HG03060 (cell line): ENCODE measurements around the gene SDK2.

Source experiments
- ATAC-seq: cut with Tn5 transposase; IDR thresholded peaks from one replicate; pipeline ENCODE4 v1.9.1; 2021; ENCODE audit warnings: low read depth, moderate number of reproducible peaks; ENCODE audit not compliant: unreplicated experiment

The SDK2 gene

DNA sequence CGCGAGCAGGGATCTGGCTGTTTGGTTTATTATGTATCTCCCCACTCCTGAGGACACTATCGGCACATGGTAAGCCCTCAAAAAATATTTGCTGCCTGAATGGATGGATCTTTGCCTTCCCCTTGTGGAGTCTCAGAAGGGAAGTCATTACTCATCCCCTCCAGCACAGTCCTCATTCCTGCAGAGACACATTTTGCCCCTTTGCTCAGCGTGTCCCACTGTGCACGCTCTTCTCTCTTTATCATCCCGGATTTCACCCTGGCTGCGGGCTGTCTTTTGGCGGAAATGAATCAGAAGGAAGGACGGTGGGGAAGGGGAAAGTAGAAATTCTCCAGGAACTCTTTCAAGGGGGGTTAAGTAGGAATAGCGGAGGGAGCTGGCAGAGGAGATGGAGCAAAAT, 207.3 kb downstream of the SDK2 start:
- ATAC-seq, result no peak

DNA sequence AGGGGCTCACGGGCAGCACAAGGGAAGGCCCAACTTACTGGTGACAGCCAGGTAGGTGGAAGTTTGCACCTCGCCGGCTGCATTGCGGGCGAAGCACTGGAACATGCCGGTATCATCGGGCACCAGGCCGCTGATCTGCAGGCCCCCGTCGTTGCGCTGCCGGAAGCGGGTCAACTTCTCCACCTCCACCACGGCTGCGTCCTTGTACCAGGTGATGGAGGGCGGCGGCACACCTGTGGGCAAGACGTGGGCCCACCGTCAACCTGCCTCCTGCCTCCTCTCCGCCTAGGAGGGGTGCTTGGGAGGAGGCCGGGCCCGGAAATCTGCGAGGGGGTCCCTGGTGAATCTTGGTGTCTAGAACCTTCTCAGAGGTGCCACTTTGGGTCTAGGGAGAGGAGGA, 208.8 kb downstream of the SDK2 start:
- ATAC-seq, result no peak

DNA sequence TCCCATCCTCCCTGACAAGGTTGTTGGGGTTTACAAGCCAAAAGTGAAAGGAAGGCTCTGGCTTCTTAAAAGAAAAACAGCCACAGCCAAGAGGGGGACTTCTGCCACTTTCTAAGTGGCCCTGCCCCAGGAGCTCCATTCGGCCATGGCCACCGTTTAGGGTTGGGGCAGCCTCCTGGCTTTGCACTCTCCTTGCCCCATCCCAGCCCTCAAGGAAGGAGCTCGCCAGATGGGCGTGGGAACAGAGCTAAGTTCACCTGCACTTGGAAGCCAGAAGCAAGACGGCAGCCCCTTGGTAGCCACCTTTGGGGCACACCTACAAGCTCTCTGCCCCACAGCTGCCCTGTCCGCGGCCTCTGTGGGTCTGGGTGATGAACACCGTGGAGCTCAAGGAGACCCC, 210.1 kb downstream of the SDK2 start:
- ATAC-seq, result no peak

- no peak for ATAC-seq
These were observed 210.7 kb downstream of the SDK2 start for GRCh38 chr17:73433501-73433900.

GRCh38 chr17:73432624-73433190, 211.5 kb downstream of the SDK2 start:
- ATAC-seq, result no peak

DNA sequence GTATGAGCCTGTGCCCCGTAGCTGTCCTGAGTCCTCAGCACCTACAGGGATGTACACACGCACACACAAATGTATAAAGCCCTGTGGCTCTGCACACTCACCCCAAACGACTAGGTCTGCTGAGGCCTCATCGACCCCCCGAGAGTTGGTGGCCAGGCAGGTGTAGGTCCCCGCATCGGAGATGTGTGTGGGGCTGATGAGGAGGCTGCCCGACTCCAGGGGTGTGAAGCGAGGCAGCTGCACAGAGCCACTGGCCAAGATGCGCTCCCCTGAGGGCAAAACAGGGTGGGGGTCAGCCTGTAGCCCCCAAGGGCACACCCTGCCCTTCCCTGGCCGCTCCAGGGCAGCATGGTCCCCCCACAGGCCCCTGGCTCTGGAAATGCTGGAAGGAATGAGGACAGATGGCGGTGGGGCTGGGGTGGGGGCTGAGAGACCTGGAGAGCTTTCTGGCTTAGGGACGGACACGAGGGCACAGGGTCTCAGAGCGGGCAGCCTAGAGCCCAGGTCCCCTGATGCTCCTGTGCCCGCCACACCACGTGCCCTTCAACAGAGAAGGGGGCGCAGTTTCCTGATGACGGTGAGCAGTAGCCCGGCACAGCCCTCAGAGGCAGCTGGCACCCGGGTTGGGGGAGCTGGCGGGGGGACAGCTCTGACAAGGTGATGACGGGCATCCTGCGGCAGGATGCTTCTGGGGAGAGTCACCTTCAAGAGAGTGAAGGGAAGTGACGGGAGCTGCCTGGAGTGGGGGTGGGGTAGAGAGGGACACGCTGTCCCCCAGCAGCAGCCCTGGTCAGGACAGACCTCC, 212.6 kb downstream of the SDK2 start:
- ATAC-seq, result no peak

GRCh38 chr17:73430848-73431247, 213.4 kb downstream of the SDK2 start:
- no peak for ATAC-seq

- no peak for ATAC-seq
These were observed 214.0 kb downstream of the SDK2 start for GRCh38 chr17:73430165-73430680.

GRCh38 chr17:73429440-73430164, 214.6 kb downstream of the SDK2 start:
- ATAC-seq, result no peak

DNA sequence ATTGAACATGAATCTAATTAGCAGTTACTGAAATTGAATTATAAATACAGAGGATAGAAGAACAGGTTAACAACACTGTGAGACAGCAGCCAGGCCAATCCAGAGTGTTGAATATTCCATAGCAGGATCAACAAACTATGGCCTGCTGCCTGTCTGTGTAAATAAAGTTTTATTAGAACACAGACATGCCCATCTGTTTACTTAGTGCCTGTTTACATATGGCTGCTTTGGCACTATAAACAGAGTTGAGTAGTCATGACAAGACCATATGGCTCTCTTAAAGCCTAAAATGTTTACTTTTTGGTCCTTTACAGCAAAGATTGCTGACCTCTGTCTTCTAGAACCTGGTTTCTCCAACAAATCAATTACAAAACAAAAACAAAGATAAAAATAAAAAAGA, 217.0 kb downstream of the SDK2 start:
- no peak for ATAC-seq

- ATAC-seq, result no peak
These were observed 219.7 kb downstream of the SDK2 start for GRCh38 chr17:73424571-73424970.

DNA sequence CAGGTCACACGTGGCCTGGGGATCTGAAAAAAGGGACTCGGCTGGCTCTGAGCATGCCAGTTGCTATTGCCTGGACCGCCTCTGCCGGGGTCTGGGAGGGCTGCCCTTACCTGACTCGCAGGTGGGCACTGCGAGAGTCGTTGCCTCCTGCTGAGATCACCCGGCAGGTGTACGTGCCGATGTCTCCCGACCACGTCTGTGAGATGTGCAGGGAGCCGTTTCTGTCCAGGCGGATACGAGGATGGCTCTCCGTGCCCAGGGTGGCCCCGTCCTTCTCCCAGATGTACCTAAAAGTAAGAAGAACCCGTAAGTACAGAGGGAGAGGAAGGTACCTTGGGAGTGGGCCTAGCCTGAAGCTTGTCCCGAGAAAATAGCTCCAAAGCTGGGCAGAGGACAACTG, 220.4 kb downstream of the SDK2 start:
- ATAC-seq, result no peak

DNA sequence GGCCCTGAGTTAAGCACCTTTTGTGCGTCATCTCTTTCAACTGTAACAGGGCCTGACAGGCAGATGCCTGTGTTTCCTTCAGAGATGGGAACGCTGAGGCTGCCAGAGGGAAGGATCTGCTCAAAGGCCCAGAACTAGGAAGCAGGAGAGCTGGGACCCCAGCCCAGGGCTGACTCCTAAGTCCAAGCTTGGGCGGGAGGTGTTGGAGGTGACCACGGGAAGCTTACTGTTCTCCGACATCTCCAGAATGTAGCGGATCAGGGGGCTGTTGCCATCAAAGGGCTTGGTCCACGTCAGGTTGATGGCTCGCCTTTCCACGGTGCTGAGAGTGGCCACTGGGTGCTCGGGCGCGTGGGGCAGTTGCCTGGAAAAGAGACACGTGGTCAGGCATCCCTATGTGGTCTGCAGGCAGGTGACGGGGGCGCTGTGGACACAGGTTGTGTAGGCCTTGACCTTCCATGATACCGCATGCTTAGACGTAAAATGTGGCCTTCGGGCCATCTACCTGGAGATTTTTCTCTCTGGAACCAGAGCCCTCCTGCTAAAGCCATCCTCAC, 221.0 kb downstream of the SDK2 start:
- ATAC-seq, result no peak

- ATAC-seq, result no peak
These were observed 222.1 kb downstream of the SDK2 start for GRCh38 chr17:73422121-73422520.

DNA sequence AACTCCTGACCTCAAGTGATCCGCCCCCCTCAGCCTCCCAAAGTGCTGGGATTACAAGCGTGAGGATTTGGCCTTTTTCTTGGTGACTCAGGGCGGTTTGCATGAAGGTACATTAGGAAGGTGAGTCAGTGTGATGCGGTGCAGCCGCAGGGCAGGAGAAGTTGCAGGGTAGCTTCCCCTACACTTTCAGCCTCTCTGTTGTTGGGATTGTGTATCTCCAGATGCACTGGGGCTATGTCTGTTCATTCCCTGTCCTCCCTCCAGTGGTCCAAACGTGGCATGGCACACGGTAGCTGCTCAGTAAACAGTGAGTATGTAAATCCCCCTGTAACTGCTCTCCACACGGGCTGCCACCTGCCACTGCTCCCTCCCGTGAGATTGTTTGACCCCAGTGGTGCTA, 223.3 kb downstream of the SDK2 start:
- no peak for ATAC-seq

DNA sequence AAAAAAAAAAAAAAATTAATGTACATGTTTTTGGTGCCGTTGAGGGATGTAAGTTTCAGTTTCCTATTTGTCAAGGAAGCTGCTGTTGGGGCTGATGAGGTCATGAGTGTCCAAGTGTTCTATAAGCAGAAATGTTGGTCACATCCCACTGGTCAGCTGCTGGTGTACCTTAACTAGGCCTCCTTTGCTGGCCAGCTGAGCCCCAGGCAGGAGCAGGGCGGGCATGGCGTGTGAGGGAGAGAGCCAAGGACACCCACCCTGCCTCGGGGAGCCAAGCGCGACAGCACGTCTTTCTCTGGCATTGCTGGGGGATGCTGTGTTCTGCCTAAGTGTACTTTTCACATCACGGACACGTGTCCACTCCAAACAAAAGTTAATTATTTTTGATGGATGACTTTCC, 224.4 kb downstream of the SDK2 start:
- ATAC-seq, result no peak

GRCh38 chr17:73419051-73419450, 225.2 kb downstream of the SDK2 start:
- ATAC-seq, result no peak

GRCh38 chr17:73415782-73416181, 228.5 kb downstream of the SDK2 start:
- ATAC-seq, result no peak

DNA sequence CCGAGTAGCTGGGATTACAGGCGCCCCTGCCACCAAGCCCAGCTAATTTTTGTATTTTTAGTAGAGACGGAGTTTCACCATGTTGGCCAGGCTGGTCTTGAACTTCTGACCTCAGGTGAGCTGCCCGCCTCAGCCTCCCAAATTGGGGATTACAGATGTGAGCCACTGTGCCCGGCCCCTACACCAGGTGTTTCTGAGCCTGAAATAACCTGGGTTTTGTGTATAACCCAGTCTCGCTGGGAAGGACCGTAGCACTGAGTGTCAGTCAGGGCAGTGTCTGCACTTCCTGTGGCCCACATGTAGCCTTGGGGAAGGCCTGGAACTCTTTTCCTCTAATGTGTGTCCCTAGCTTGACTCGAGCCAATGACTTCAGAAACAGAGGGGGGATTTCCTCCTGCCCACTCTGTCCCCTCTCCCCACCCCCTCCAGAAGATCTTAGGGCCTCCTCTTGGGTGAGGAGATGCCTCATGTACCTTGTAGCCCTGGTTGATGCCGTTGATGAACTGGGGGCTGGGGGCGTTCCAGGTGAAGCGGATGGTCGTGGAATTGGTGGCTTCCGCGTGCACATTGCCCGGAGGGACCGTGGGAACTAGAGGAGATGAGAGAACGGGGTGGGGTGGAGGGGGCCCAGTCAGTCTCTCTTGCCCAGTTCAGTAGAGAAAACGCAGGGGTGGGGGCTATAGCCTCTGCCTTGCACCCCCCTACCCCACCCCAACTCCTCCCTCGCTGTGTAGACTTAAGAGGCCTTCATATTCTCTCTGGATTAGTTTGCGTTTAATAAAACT, 229.9 kb downstream of the SDK2 start:
- ATAC-seq, result no peak

DNA sequence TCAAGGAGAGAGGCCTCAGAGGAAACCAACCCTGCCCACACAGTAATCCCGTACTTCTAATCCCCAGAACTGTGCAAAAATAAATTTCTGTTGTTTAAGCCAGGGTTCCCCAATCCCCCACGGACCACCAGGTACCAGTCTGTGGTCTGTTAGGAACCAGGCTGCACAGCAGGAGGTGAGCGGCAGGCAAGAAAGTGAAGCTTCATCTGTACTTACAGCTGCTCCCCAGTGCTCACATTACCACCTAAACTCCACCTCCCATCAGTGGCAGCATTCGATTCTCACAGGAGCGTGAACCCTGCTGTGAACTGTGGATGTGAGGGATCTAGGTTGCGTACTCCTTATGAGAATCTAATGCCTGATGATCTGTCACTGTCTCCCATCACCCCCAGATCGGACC, 231.3 kb downstream of the SDK2 start:
- ATAC-seq, result no peak
